CD14-positive monocyte (primary cell): ENCODE results near the gene MTFMT. TPM values are rescaled to one million over a fixed set of nuclear protein-coding genes. Genes with fewer than 3 reads are reported as not detected.

Experiments
- DNase-seq, 3 donors: peaks; one replicate each; pipeline ENCODE4 v3.0.0-alpha.2; 2011 to 2022
- H2AFZ ChIP-seq: 2 replicates; pipeline ENCODE4 v1.6.0; 2012; ENCODE audit warnings: mild to moderate bottlenecking, low read depth, low read length, inconsistent platforms; ENCODE audit not compliant: insufficient read depth, poor library complexity, severe bottlenecking
- H3K27ac ChIP-seq, 2 donors: 1 replicate in 1 of 2; 2 replicates in 1 of 2; pipeline ENCODE4 v1.5.1; 2012 to 2013; ENCODE audit warnings: low read length in 2 of 2, control low read depth in 1 of 2, inconsistent platforms in 1 of 2, low read depth in 1 of 2, mild to moderate bottlenecking in 1 of 2
- H3K27me3 ChIP-seq, 2 donors: one replicate each; pipeline versions ENCODE4 v1.6.0 to v1.6.1; 2011 to 2013; ENCODE audit warnings: low read length in 2 of 2; ENCODE audit not compliant: control insufficient read depth in 2 of 2, insufficient read depth in 2 of 2
- H3K36me3 ChIP-seq, 2 donors: replicated peaks in 1 of 2; 1 replicate in 1 of 2; 2 replicates in 1 of 2; pipeline versions ENCODE4 v1.5.1 to v1.6.1; 2012 to 2013; ENCODE audit warnings: low read length in 2 of 2, control low read depth in 1 of 2, inconsistent platforms in 1 of 2, mild to moderate bottlenecking in 1 of 2; ENCODE audit not compliant: insufficient read depth in 2 of 2, control insufficient read depth in 1 of 2
- H3K4me1 ChIP-seq, 2 donors: 1 replicate in 1 of 2; 2 replicates in 1 of 2; pipeline versions ENCODE4 v1.5.1 to v1.6.1; 2012 to 2013; ENCODE audit warnings: low read length in 2 of 2, control low read depth in 1 of 2, inconsistent platforms in 1 of 2, mild to moderate bottlenecking in 1 of 2, moderate library complexity in 1 of 2; ENCODE audit not compliant: insufficient read depth in 2 of 2, control insufficient read depth in 1 of 2
- H3K4me2 ChIP-seq: replicated peaks from 2 replicates; pipeline ENCODE3; 2012; ENCODE audit warnings: low read length, moderate library complexity, mild to moderate bottlenecking; ENCODE audit not compliant: poor library complexity, severe bottlenecking; ENCODE audit errors: extremely low read depth
- H3K4me3 ChIP-seq, 3 experiments: fragments of 200-600 bp in 1 of 3; sonication (generic) in 1 of 3; replicated peaks in 1 of 3; 1 replicate in 2 of 3; 2 replicates in 1 of 3; pipeline ENCODE4 v1.5.1; 2011 to 2013; ENCODE audit warnings: low read length in 3 of 3, mild to moderate bottlenecking in 3 of 3, control low read depth in 2 of 3, low read depth in 2 of 3, inconsistent platforms in 1 of 3, moderate library complexity in 1 of 3
- H3K79me2 ChIP-seq: 2 replicates; pipeline ENCODE4 v1.6.0; 2012; ENCODE audit warnings: mild to moderate bottlenecking, control low read depth, inconsistent platforms, low read length, moderate library complexity; ENCODE audit not compliant: insufficient read depth
- H3K9ac ChIP-seq: 2 replicates; pipeline ENCODE4 v1.6.0; 2017; ENCODE audit warnings: low read length, mild to moderate bottlenecking; ENCODE audit not compliant: insufficient read depth, poor library complexity, severe bottlenecking
- H3K9me3 ChIP-seq, 2 donors: replicated peaks in 1 of 2; 1 replicate in 1 of 2; 2 replicates in 1 of 2; pipeline versions ENCODE4 v1.5.1 to v1.6.1; 2012 to 2013; ENCODE audit warnings: low read length in 2 of 2, control low read depth in 1 of 2; ENCODE audit not compliant: control insufficient read depth in 1 of 2, insufficient read depth in 1 of 2
- H4K20me1 ChIP-seq: 2 replicates; pipeline ENCODE4 v1.6.0; 2012; ENCODE audit warnings: mild to moderate bottlenecking, low read length, control low read depth, moderate library complexity; ENCODE audit not compliant: insufficient read depth
- H3K27ac Mint-ChIP-seq, 7 donors: one replicate each; pipeline ENCODE4 v1.8.0; 2020; ENCODE audit warnings: mild to moderate bottlenecking in 7 of 7, mixed read lengths in 7 of 7, moderate library complexity in 6 of 7, inconsistent platforms in 2 of 7
- H3K27me3 Mint-ChIP-seq, 3 donors: one replicate each; pipeline ENCODE4 v1.8.0; 2021 to 2022; ENCODE audit warnings: low read depth in 3 of 3, mild to moderate bottlenecking in 3 of 3, mixed read lengths in 3 of 3, moderate library complexity in 3 of 3, inconsistent platforms in 1 of 3
- H3K36me3 Mint-ChIP-seq, 2 donors: one replicate each; pipeline ENCODE4 v1.8.0; 2020; ENCODE audit warnings: mixed read lengths in 2 of 2, inconsistent platforms in 1 of 2, mild to moderate bottlenecking in 1 of 2
- H3K4me1 Mint-ChIP-seq: one replicate; pipeline ENCODE4 v1.8.0; 2020; ENCODE audit warnings: mild to moderate bottlenecking, mixed read lengths
- H3K4me3 Mint-ChIP-seq, 2 donors: one replicate each; pipeline ENCODE4 v1.8.0; 2020; ENCODE audit warnings: mild to moderate bottlenecking in 2 of 2, mixed read lengths in 2 of 2, moderate library complexity in 1 of 2
- H3K9me3 Mint-ChIP-seq, 7 donors: one replicate each; pipeline ENCODE4 v1.8.0; 2020 to 2022; ENCODE audit warnings: mixed read lengths in 7 of 7, mild to moderate bottlenecking in 6 of 7, moderate library complexity in 6 of 7, inconsistent platforms in 2 of 7
- WGBS: methylation state at CpG from one replicate; pipeline ENCODE4 v1.1.5; 2013; ENCODE audit warnings: missing lambda C conversion rate; ENCODE audit not compliant: insufficient coverage; 5-methylcytosine and 5-hydroxymethylcytosine counted together
- intact Hi-C, 2 donors: fragments of 100-400 bp; cut with micrococcal nuclease; formaldehyde crosslinking; loops; one replicate each; pipeline versions ENCODE4 v1.15.0 to v1.15.1; 2023
- polyA plus RNA-seq, 3 donors: library from polyadenylated mRNA; depleted of rRNA in 1 of 3; unstranded in 2 of 3; stranded (reverse) in 1 of 3; fragments of 300-500 nt in 2 of 3; fragments of >200 nt in 1 of 3; fragmentation: Illumina TruSeq in 2 of 3; gene quantifications; 1 replicate in 2 of 3; 2 replicates in 1 of 3; pipeline ENCODE4 v1.2.3, GENCODE V29; 2012 to 2021
- TF ChIP-seq, protein P1 (sequence below): fragments of 200-600 bp; IDR thresholded peaks from one replicate; pipeline ENCODE4 v1.8.0; 2022; ENCODE audit warnings: antibody characterized with exemption, mild to moderate bottlenecking

Gene MTFMT
- polyA plus RNA-seq, 3 donors: 5.1 to 10.8 (median 9.0) TPM

- H3K36me3 ChIP-seq: no peaks in the 10 kb centered on the region
- H3K27me3 ChIP-seq: no peaks in the 10 kb centered on the region
- H3K9me3 Mint-ChIP-seq: no peaks in the 10 kb centered on the region
- H3K27ac ChIP-seq: no peak overlapping the region
- no peaks in the 10 kb centered on the region for H3K4me1 ChIP-seq
- intact Hi-C loops: loop anchor here in 1 of 2 donors (10.0 kb wide), 1 partner anchor 236 kb away; the partner anchor contains the start of gene RNU5A-1
- H3K27ac Mint-ChIP-seq: no peak overlapping the region
- no peaks in the 10 kb centered on the region for H4K20me1 ChIP-seq
- H3K4me3 ChIP-seq: no peak overlapping the region
- no peak overlapping the region for H3K4me3 Mint-ChIP-seq
- no peak overlapping the region for H3K4me2 ChIP-seq
- no peaks in the 10 kb centered on the region for H3K36me3 Mint-ChIP-seq
- H2AFZ ChIP-seq: no peak overlapping the region
- TF ChIP-seq, protein P1, sequence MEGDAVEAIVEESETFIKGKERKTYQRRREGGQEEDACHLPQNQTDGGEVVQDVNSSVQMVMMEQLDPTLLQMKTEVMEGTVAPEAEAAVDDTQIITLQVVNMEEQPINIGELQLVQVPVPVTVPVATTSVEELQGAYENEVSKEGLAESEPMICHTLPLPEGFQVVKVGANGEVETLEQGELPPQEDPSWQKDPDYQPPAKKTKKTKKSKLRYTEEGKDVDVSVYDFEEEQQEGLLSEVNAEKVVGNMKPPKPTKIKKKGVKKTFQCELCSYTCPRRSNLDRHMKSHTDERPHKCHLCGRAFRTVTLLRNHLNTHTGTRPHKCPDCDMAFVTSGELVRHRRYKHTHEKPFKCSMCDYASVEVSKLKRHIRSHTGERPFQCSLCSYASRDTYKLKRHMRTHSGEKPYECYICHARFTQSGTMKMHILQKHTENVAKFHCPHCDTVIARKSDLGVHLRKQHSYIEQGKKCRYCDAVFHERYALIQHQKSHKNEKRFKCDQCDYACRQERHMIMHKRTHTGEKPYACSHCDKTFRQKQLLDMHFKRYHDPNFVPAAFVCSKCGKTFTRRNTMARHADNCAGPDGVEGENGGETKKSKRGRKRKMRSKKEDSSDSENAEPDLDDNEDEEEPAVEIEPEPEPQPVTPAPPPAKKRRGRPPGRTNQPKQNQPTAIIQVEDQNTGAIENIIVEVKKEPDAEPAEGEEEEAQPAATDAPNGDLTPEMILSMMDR: no peak
- WGBS: 85% methylated on average over 10 of the region's 16 CpGs
- no peaks in the 10 kb centered on the region for H3K4me1 Mint-ChIP-seq
- no peak overlapping the region for H3K9ac ChIP-seq
- no peaks in the 10 kb centered on the region for H3K79me2 ChIP-seq
- peaks cover 5 to 10% (median 6%) of the 10 kb centered on the region in 3 donors for H3K27me3 Mint-ChIP-seq
- no peak for DNase-seq
- no peaks in the 10 kb centered on the region for H3K9me3 ChIP-seq
Observed at GRCh38 chr15:65058394-65059368, 29.2 kb upstream of the MTFMT start.

DNA sequence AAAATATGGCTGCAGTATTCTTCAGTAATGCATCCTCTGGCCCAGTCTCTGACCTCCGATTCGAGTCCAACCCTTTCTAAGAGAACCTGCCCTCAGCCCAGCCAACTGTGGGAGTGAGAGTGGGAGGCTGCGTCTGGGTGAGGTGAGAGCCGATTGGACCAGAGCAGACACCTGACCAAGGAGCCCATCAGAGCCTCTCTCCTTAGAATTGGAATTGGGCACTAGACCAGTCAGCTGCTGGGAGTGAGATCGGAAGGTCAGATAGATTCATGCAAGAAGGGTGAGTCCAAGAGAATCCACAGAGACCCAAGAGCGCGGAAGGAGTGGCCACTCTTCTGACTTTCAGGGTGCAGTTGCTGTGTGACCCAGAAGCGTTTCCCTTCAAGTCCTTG is 28.1 kb upstream of the MTFMT start:
- WGBS: 98% methylated on average over 5 of the region's 8 CpGs
- intact Hi-C loops: loop anchor here in 1 of 2 donors (10.0 kb wide), 1 partner anchor 237 kb away; the partner anchor contains the start of gene RNU5A-1

More for the DNA sequence above, 28.1 kb upstream of the MTFMT start:
- no peak overlapping the region for H3K9ac ChIP-seq
- Mint-ChIP-seq H3K27me3 (peaks cover 5 to 10% (median 5%) of the 10 kb centered on the region in 3 donors), H3K4me1 (no peaks in the 10 kb centered on the region), H3K27ac (peak overlapping the region in 1 of 7 donors; percentile 18), H3K9me3 (no peaks in the 10 kb centered on the region), H3K36me3 (no peaks in the 10 kb centered on the region), H3K4me3 (no peak overlapping the region)
- H3K27me3 ChIP-seq: no peaks in the 10 kb centered on the region
- no peak overlapping the region for H3K4me3 ChIP-seq
- no peaks in the 10 kb centered on the region for H3K4me1 ChIP-seq
- H3K27ac ChIP-seq: no peak overlapping the region
- DNase-seq: no peak
- TF ChIP-seq, protein P1: no peak
- no peaks in the 10 kb centered on the region for H3K79me2 ChIP-seq
- H4K20me1 ChIP-seq: no peaks in the 10 kb centered on the region
- no peak overlapping the region for H2AFZ ChIP-seq
- no peaks in the 10 kb centered on the region for H3K9me3 ChIP-seq
- H3K4me2 ChIP-seq: no peak overlapping the region
- no peaks in the 10 kb centered on the region for H3K36me3 ChIP-seq
